K562 (cell line): ENCODE results near the gene ADAM8. TPM values are rescaled to one million over a fixed set of nuclear protein-coding genes. Genes with fewer than 3 reads are reported as not detected.

Experiments
- ATAC-seq: fragments of 200-7000 bp; cut with Tn5 transposase; 3 replicates; pipeline ENCODE4 v1.9.1; 2020; ENCODE audit warnings: moderate library complexity
- BruUV-seq: library from RNA; stranded (reverse); fragments of 400-500 nt; replicated peaks from 2 replicates; lab custom pipeline; 2021; lab: Mats Ljungman, UMichigan
- CTCF ChIA-PET: fragments of 300-600 bp; formaldehyde crosslinking; extraction: SDS; loops from one replicate; lab custom pipeline; 2021; ENCODE audit warnings: low intra/inter-chr PET ratio; lab: Yijun Ruan, JAX
- POLR2A ChIA-PET: fragments of 300-600, 350-650 bp; sonication (Branson Sonifier 250); formaldehyde crosslinking; extraction: SDS; loops from one replicate; lab custom pipeline; 2021; ENCODE audit warnings: antibody characterized with exemption, inconsistent platforms; lab: Yijun Ruan, JAX
- DNase-seq, 4 experiments: peaks; one replicate each; pipeline versions ENCODE4 v3.0.0 to v3.0.0-alpha.2; 2011 to 2018; ENCODE audit warnings: low spot score in 3 of 4, mixed read lengths in 3 of 4; ENCODE audit errors: extremely low read depth in 1 of 4
- FAIRE-seq: peaks from 2 replicates; lab custom pipeline; 2011; peaks lifted over from hg19 to GRCh38; lab: Jason Lieb, UNC
- H2AFZ ChIP-seq: 2 replicates; pipeline ENCODE4 v1.6.0; 2011; ENCODE audit warnings: low read depth, low read length, control low read depth, inconsistent platforms
- H3K27ac ChIP-seq: fragments of 200-600 bp; 3 replicates; pipeline ENCODE4 v1.8.0; 2011; ENCODE audit warnings: low read depth, mild to moderate bottlenecking, control low read depth, inconsistent platforms, low read length, moderate library complexity, mixed read lengths; ENCODE audit errors: extremely low read depth
- H3K27me3 ChIP-seq, 2 experiments: fragments of 300-600 bp in 1 of 2; 2 replicates in 1 of 2; 3 replicates in 1 of 2; pipeline versions ENCODE4 v1.6.0 to v1.8.0; 2011; ENCODE audit warnings: inconsistent platforms in 2 of 2, low read length in 2 of 2, mild to moderate bottlenecking in 1 of 2, mixed read lengths in 1 of 2, moderate library complexity in 1 of 2; ENCODE audit not compliant: control insufficient read depth in 2 of 2, insufficient read depth in 2 of 2
- H3K36me3 ChIP-seq: fragments of 300-600 bp; 3 replicates; pipeline ENCODE4 v1.8.0; 2011; ENCODE audit warnings: mild to moderate bottlenecking, low read length, inconsistent platforms; ENCODE audit not compliant: control insufficient read depth, insufficient read depth
- H3K4me1 ChIP-seq, 2 experiments: fragments of 200-600 bp in 1 of 2; replicated peaks in 1 of 2; 2 replicates in 1 of 2; 3 replicates in 1 of 2; pipeline versions ENCODE4 v1.5.1 to v1.8.0; 2011; ENCODE audit warnings: inconsistent platforms in 2 of 2, low read length in 2 of 2, mild to moderate bottlenecking in 1 of 2, mixed read lengths in 1 of 2, moderate library complexity in 1 of 2; ENCODE audit not compliant: control insufficient read depth in 2 of 2, insufficient read depth in 2 of 2
- H3K4me2 ChIP-seq: 2 replicates; pipeline ENCODE4 v1.6.1; 2011; ENCODE audit warnings: low read length, control low read depth, inconsistent platforms, mixed read lengths; ENCODE audit not compliant: insufficient read depth
- H3K4me3 ChIP-seq: fragments of 200-600 bp; sonication (generic), shearing (Covaris generic); 2 replicates; pipeline ENCODE4 v1.5.1; 2016; ENCODE audit warnings: control low read depth, inconsistent platforms
- H3K79me2 ChIP-seq: fragments of 200-600 bp; 3 replicates; pipeline ENCODE4 v1.8.0; 2011; ENCODE audit warnings: low read length, inconsistent platforms; ENCODE audit not compliant: control insufficient read depth, insufficient read depth
- H3K9ac ChIP-seq, 2 experiments: 2 replicates each; pipeline versions ENCODE4 v1.6.0 to v1.6.1; 2011; ENCODE audit warnings: low read depth in 2 of 2, low read length in 2 of 2, control low read depth in 1 of 2, inconsistent platforms in 1 of 2, mild to moderate bottlenecking in 1 of 2, mixed read lengths in 1 of 2; ENCODE audit not compliant: insufficient read depth in 1 of 2
- H3K9me1 ChIP-seq: one replicate; pipeline ENCODE4 v1.6.0; 2011; ENCODE audit warnings: inconsistent platforms, mild to moderate bottlenecking, low read length, moderate library complexity; ENCODE audit not compliant: control insufficient read depth, insufficient read depth
- H3K9me3 ChIP-seq: replicated peaks from 2 replicates; pipeline ENCODE4 v1.5.1; 2011; ENCODE audit warnings: low read depth, low read length, inconsistent platforms; ENCODE audit not compliant: control insufficient read depth, insufficient read depth
- H4K20me1 ChIP-seq: replicated peaks from 2 replicates; pipeline ENCODE4 v1.6.1; 2011; ENCODE audit warnings: low read length, inconsistent platforms, mixed read lengths; ENCODE audit not compliant: control insufficient read depth, insufficient read depth
- BRD9 ChIP-seq: fragments of 450-650 bp; IDR thresholded peaks from 2 replicates; pipeline ENCODE4 v1.6.1; 2018; ENCODE audit warnings: low read depth; ENCODE audit not compliant: partially characterized antibody
- CREB1 ChIP-seq, 2 experiments: sonication (generic) in 1 of 2; formaldehyde crosslinking in 1 of 2; IDR thresholded peaks; 2 replicates each; pipeline versions ENCODE4 v1.6.1 to v1.8.0; 2012 to 2022; ENCODE audit warnings: inconsistent platforms in 1 of 2, mild to moderate bottlenecking in 1 of 2, missing genetic modification reagents in 1 of 2, moderate library complexity in 1 of 2
- E2F6 ChIP-seq, 2 experiments: IDR thresholded peaks; 2 replicates each; pipeline ENCODE4 v1.6.1; 2011; ENCODE audit warnings: borderline replicate concordance in 1 of 2, control low read depth in 1 of 2, low read depth in 1 of 2, low read length in 1 of 2, mild to moderate bottlenecking in 1 of 2, mixed read lengths in 1 of 2, moderate library complexity in 1 of 2; ENCODE audit not compliant: insufficient read depth in 1 of 2, insufficient read length in 1 of 2, poor library complexity in 1 of 2, severe bottlenecking in 1 of 2; ENCODE audit errors: extremely low read depth in 1 of 2
- KLF1 ChIP-seq: fragments of 450-650 bp; IDR thresholded peaks from 2 replicates; pipeline ENCODE4 v1.6.1; 2016; ENCODE audit warnings: missing genetic modification characterization, missing compliant biosample characterization
- MAZ ChIP-seq, 2 experiments: fragments of 450-650 bp in 1 of 2; sonication (generic) in 1 of 2; formaldehyde crosslinking; IDR thresholded peaks in 1 of 2; conservative IDR thresholded peaks in 1 of 2; 2 replicates each; pipeline versions ENCODE4 v1.4.0 to v1.5.0; 2020; ENCODE audit warnings: mild to moderate bottlenecking in 1 of 2, missing genetic modification reagents in 1 of 2
- NRF1 ChIP-seq, 2 experiments: fragments of 450-650 bp; IDR thresholded peaks in 1 of 2; conservative IDR thresholded peaks in 1 of 2; 2 replicates each; pipeline ENCODE4 v1.6.1; 2014; ENCODE audit warnings: mild to moderate bottlenecking in 2 of 2
- ZBTB34 ChIP-seq: fragments of 250-450 bp; sonication (Bioruptor Pico); IDR thresholded peaks from 2 replicates; pipeline ENCODE4 v1.8.0; 2021; ENCODE audit warnings: mild to moderate bottlenecking, moderate library complexity
- ZBTB7A ChIP-seq: IDR thresholded peaks from 2 replicates; pipeline ENCODE4 v1.6.1; 2011; ENCODE audit warnings: low read depth, mild to moderate bottlenecking, low read length, moderate library complexity, borderline replicate concordance; ENCODE audit not compliant: control insufficient read depth
- ZEB2 ChIP-seq: fragments of 450-650 bp; IDR thresholded peaks from 2 replicates; pipeline ENCODE4 v1.6.1; 2016
- ZNF57 ChIP-seq: fragments of 450-650 bp; formaldehyde crosslinking; IDR thresholded peaks from 2 replicates; pipeline ENCODE4 v1.4.0; 2020; ENCODE audit warnings: mild to moderate bottlenecking, moderate library complexity
- ZNF592 ChIP-seq: fragments of 450-650 bp; IDR thresholded peaks from 2 replicates; pipeline ENCODE4 v1.6.1; 2017; ENCODE audit warnings: antibody characterized with exemption, mild to moderate bottlenecking
- WGBS: fragments of 100-300 bp; shearing (Covaris generic); methylation state at CpG from one replicate; pipeline ENCODE4 v1.1.6; 2016; ENCODE audit warnings: low coverage, mixed read lengths; ENCODE audit not compliant: insufficient coverage; ENCODE audit errors: missing lambda C conversion rate; 5-methylcytosine and 5-hydroxymethylcytosine counted together
- in situ Hi-C: fragments of 300-500 bp; cut with MboI; formaldehyde crosslinking; loops from 4 replicates; pipeline ENCODE4 v1.15.0; 2018; ENCODE audit warnings: inconsistent platforms, mixed read lengths
- intact Hi-C: fragments of 100-400 bp; cut with micrococcal nuclease; formaldehyde crosslinking; loops from 2 replicates; pipeline ENCODE4 v1.14.2; 2022
- polyA plus RNA-seq, 8 experiments: library from polyadenylated mRNA; depleted of rRNA in 4 of 8; stranded (reverse) in 5 of 8; unstranded in 3 of 8; fragments of >200 nt; fragmentation: Nextera tagmentation in 2 of 8; fragmentation: Illumina TruSeq in 1 of 8; extraction: Ambion mirVana in 2 of 8; extraction: Trizol in 1 of 8; gene quantifications; 2 replicates each; pipeline versions ENCODE4 v1.2.1 to v1.2.3, GENCODE V29; 2011 to 2014; ENCODE audit warnings: inconsistent platforms in 1 of 8, missing spikeins in 1 of 8
- total RNA-seq, 7 experiments: library from RNA; depleted of rRNA in 6 of 7; stranded (reverse); fragments of >200 nt in 6 of 7; fragmentation: Illumina TruSeq in 2 of 7; extraction: Trizol in 2 of 7; gene quantifications; 2 replicates each; pipeline versions ENCODE4 v1.2.1 to v1.2.3, GENCODE V29; 2011 to 2021; ENCODE audit warnings: low replicate concordance in 1 of 7
- TF ChIP-seq, protein P1 (sequence below): fragments of 450-650 bp; formaldehyde crosslinking; IDR thresholded peaks from 2 replicates; pipeline ENCODE4 v1.4.0; 2022; ENCODE audit warnings: missing genetic modification characterization

ADAM8 gene
- total and polyA plus RNA-seq, 9 of the 15 experiments (the other 6 are each of a cell fraction or from before 2014, with no cell fraction given): 0.07 to 7.0 (median 1.1) TPM

GRCh38 chr10:133235265-133235855 is 41.3 kb downstream of the ADAM8 start:
- FAIRE-seq (no peak), DNase-seq (peak in 3 of 4 experiments; percentile 65 to 69 (median 67)), ATAC-seq (peak; percentile 89)
- Histone ChIP-seq H3K27me3 (no peaks in the 10 kb centered on the region), H3K9me3 (no peaks in the 10 kb centered on the region), H3K9ac (peak overlapping the region; percentile 34 to 55; a peak in 3 of 4 replicates), H3K79me2 (no peaks in the 10 kb centered on the region), H3K27ac (0 out of 3 replicates have a peak overlapping the region, but pooled peaks have one; percentile 36), H2AFZ (peak overlapping the region; percentile 70), H3K9me1 (no peaks in the 10 kb centered on the region), H3K4me3 (peak overlapping the region; percentile 25), H3K36me3 (no peaks in the 10 kb centered on the region), H3K4me2 (no peak overlapping the region), H3K4me1 (peaks cover 0 to 46% of the 10 kb centered on the region in 2 experiments; a peak in 2 of 5 replicates), H4K20me1 (no peaks in the 10 kb centered on the region)
- intact Hi-C loops (no loop called here), in situ Hi-C loops (no loop called here)
- BruUV-seq: no TSS peak
- 34% methylated on average over 9 of the region's 48 CpGs for WGBS
- POLR2A ChIA-PET: no interaction called here
- CTCF ChIA-PET: no interaction called here
- TF ChIP-seq KLF1: no peak
- peak in 1 of 2 experiments; percentile 78; a peak in 2 of 4 replicates for TF ChIP-seq MAZ (CRISPR knock-in tag; conservative IDR thresholded peaks at IDR 0.05 in 1 of 2, IDR thresholded peaks at IDR 0.05 in 1 of 2)
- TF ChIP-seq ZNF592: 0 out of 2 replicates have a peak, but pooled peaks have one; percentile 35
- TF ChIP-seq ZBTB34 (CRISPR knock-in tag): no peak
- no peak for TF ChIP-seq ZEB2
- TF ChIP-seq ZBTB7A: peak; percentile 69; the same call in 1 of the 2 replicates
- peak; percentile 39; the same call in 1 of the 2 replicates for TF ChIP-seq CREB1 (IDR thresholded peaks at IDR 0.05)
- TF ChIP-seq CREB1 (CRISPR knock-in tag; IDR thresholded peaks at IDR 0.05): no peak
- no peak for TF ChIP-seq ZNF57
- TF ChIP-seq E2F6 (IDR thresholded peaks at IDR 0.05; ENCODE audit: borderline replicate concordance in 1 of 2, extremely low read depth in 1 of 2, insufficient read depth in 1 of 2, insufficient read length in 1 of 2, low read depth in 1 of 2, low read length in 1 of 2, poor library complexity in 1 of 2, severe bottlenecking in 1 of 2): peak in 1 of 2 experiments; percentile 20
- TF ChIP-seq NRF1 (conservative IDR thresholded peaks at IDR 0.05 in 1 of 2, IDR thresholded peaks at IDR 0.05 in 1 of 2): peak in 1 of 2 experiments; percentile 27; a peak in 2 of 4 replicates
- TF ChIP-seq, protein P1, sequence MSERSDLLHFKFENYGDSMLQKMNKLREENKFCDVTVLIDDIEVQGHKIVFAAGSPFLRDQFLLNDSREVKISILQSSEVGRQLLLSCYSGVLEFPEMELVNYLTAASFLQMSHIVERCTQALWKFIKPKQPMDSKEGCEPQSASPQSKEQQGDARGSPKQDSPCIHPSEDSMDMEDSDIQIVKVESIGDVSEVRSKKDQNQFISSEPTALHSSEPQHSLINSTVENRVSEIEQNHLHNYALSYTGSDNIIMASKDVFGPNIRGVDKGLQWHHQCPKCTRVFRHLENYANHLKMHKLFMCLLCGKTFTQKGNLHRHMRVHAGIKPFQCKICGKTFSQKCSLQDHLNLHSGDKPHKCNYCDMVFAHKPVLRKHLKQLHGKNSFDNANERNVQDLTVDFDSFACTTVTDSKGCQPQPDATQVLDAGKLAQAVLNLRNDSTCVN (CRISPR knock-in tag): no peak
- no peak for TF ChIP-seq BRD9
